NCI-H2081 (cell line): ENCODE results near the gene CAVIN1.
"Not testable (repeated sequence)": the region's sequence is repeated elsewhere in the genome, so short reads cannot be mapped to it uniquely, and the experiment has no call there.

Experiments used
- DNase-seq, 2 experiments: peaks; one replicate each; lab custom pipeline; 2025; lab: John Stamatoyannopoulos, UW

CAVIN1 gene

GRCh38 chr17:42378959-42379594 lies 44.0 kb downstream of the CAVIN1 start:
- peak in 1 of 2 experiments; percentile 67 for DNase-seq

GRCh38 chr17:42378359-42378958 lies 44.6 kb downstream of the CAVIN1 start:
- DNase-seq = no peak

- DNase-seq = no peak
Measured at GRCh38 chr17:42373896-42374295, 49.2 kb downstream of the CAVIN1 start.

GRCh38 chr17:42372142-42372541 lies 50.9 kb downstream of the CAVIN1 start:
- no peak for DNase-seq

- not testable (repeated sequence) for DNase-seq
Measured at GRCh38 chr17:42368797-42369561, 54.1 kb downstream of the CAVIN1 start.

- not testable (repeated sequence) for DNase-seq
Measured at GRCh38 chr17:42368310-42368709, 54.7 kb downstream of the CAVIN1 start.

- not testable (repeated sequence) for DNase-seq
Measured at GRCh38 chr17:42366176-42367023, 56.7 kb downstream of the CAVIN1 start.

GRCh38 chr17:42365136-42365535 lies 57.9 kb downstream of the CAVIN1 start:
- no peak for DNase-seq

GRCh38 chr17:42363767-42364585 lies 59.1 kb downstream of the CAVIN1 start:
- no peak for DNase-seq

GRCh38 chr17:42363231-42363630 lies 59.8 kb downstream of the CAVIN1 start:
- no peak for DNase-seq

- peak; percentile 45 to 78 for DNase-seq
Measured at GRCh38 chr17:42362245-42362961, 60.7 kb downstream of the CAVIN1 start.

GRCh38 chr17:42361781-42362186 lies 61.3 kb downstream of the CAVIN1 start:
- DNase-seq = peak in 1 of 2 experiments; percentile 47

GRCh38 chr17:42360388-42360787 lies 62.7 kb downstream of the CAVIN1 start:
- not testable (repeated sequence) for DNase-seq

GRCh38 chr17:42359133-42359532 lies 63.9 kb downstream of the CAVIN1 start:
- no peak for DNase-seq

- DNase-seq = no peak
Measured at GRCh38 chr17:42358434-42358833, 64.6 kb downstream of the CAVIN1 start.

GRCh38 chr17:42354956-42355843 lies 67.9 kb downstream of the CAVIN1 start:
- DNase-seq = no peak
